ENCODE data around the gene SOWAHB.

DNA sequence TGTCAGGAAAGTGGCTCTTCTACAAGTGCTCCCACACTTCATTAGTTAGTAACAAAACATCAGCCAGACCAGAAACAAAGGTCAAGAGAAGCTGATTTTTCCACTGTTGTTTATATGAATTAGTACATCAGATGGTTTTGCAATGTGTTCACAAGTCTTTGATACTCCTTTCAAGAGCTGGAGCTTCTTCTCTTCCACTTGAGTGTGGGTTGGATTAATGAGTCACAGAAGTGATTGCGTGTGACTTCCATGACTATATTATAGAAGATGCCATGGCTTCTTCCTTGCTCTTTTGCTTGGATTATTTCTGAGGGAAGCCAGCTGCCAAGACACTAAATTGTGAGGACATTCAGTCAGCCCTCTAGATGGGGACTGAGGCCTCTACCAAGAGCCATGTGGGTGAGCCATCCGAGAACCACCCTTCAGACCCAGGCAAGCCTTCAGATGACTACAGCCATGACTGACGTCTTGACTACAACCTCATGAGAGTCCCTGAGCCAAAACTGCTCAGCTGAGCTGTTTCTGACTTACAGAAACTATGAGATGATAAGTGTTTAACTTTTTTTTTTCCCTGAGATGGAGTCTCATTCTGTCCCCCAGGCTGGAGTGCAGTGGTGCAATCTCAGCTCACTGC, 18.1 kb downstream of the SOWAHB start:
- TF ChIP-seq, protein P1, sequence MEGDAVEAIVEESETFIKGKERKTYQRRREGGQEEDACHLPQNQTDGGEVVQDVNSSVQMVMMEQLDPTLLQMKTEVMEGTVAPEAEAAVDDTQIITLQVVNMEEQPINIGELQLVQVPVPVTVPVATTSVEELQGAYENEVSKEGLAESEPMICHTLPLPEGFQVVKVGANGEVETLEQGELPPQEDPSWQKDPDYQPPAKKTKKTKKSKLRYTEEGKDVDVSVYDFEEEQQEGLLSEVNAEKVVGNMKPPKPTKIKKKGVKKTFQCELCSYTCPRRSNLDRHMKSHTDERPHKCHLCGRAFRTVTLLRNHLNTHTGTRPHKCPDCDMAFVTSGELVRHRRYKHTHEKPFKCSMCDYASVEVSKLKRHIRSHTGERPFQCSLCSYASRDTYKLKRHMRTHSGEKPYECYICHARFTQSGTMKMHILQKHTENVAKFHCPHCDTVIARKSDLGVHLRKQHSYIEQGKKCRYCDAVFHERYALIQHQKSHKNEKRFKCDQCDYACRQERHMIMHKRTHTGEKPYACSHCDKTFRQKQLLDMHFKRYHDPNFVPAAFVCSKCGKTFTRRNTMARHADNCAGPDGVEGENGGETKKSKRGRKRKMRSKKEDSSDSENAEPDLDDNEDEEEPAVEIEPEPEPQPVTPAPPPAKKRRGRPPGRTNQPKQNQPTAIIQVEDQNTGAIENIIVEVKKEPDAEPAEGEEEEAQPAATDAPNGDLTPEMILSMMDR (conservative IDR thresholded peaks at IDR 0.05 in 1 of 2, IDR thresholded peaks at IDR 0.05 in 1 of 2; ENCODE audit: low read depth in 1 of 2, low read length in 2 of 2) = no peak
- no peak for TF ChIP-seq EZH2 (IDR thresholded peaks at IDR 0.05; ENCODE audit: low read length, missing control alignments)
